Omental fat pad (tissue), 4 donors: Measurements from ENCODE around the gene GATAD2B. TPM values are rescaled to one million over a fixed set of nuclear protein-coding genes. Genes with fewer than 3 reads are reported as not detected.
A peak's percentile ranks its signal among the peaks of the same experiment; 100 is the strongest.

ENCODE experiments used
- ATAC-seq: fragments of 150-250 bp; one replicate; pipeline ENCODE4 v1.9.1; 2016; ENCODE audit warnings: mild to moderate bottlenecking, moderate library complexity; ENCODE audit not compliant: low FRiP score
- DNase-seq: peaks from one replicate; pipeline ENCODE4 v3.0.0-alpha.2; 2019; ENCODE audit warnings: low spot score
- CTCF ChIP-seq, 3 donors: fragments of 450-650 bp; IDR thresholded peaks; one replicate each; pipeline ENCODE4 v1.5.1; 2016 to 2017; ENCODE audit warnings: antibody characterized with exemption in 3 of 3, mild to moderate bottlenecking in 3 of 3, moderate library complexity in 2 of 3
- total RNA-seq, 4 donors: library from RNA; depleted of rRNA; stranded (reverse); fragments of >200 nt; gene quantifications; one replicate each; pipeline ENCODE4 v1.1.0, GENCODE V29; 2016

Gene GATAD2B
- total RNA-seq, 4 donors from 2014 or later: 14.3 to 26.2 (median 17.8) TPM

GRCh38 chr1:153929981-153930948 lies 7.5 kb upstream of the GATAD2B start:
- no peak for TF ChIP-seq CTCF (IDR thresholded peaks at IDR 0.05)
- DNase-seq: no peak

GRCh38 chr1:153929426-153929825 lies 6.7 kb upstream of the GATAD2B start:
- ATAC-seq (no peak), DNase-seq (no peak)
- TF ChIP-seq CTCF (IDR thresholded peaks at IDR 0.05): no peak

More at GRCh38 chr1:153929981-153930948, 7.5 kb upstream of the GATAD2B start:
- no peak for ATAC-seq

DNA sequence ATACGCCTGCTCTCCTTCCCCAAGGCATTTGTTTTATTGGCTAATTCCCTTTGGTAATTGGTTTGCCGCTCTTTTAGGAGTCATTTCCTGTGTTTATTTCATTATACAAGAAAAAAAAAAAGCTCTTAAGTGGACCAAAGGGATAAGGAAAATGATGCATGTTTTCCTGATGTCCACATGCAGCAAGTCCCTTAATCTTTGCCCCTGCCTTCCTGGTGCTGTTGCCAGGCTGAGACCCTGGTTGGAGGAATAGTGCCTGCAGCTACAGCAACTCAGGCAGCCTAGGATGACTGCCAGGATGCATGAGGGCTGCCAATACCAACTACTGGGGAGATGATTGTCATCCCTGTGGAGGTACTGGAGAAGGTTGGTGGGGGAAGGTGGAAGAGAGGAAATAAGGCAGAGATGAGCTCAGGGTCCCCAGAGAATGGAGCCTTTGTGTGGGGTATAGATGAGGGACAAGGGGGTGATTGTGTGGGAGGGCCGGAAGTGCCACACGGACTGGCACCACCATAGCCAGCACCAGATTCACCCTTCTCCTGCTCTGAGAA lies 6.1 kb upstream of the GATAD2B start:
- no peak for ATAC-seq
- no peak for TF ChIP-seq CTCF (IDR thresholded peaks at IDR 0.05)

DNA sequence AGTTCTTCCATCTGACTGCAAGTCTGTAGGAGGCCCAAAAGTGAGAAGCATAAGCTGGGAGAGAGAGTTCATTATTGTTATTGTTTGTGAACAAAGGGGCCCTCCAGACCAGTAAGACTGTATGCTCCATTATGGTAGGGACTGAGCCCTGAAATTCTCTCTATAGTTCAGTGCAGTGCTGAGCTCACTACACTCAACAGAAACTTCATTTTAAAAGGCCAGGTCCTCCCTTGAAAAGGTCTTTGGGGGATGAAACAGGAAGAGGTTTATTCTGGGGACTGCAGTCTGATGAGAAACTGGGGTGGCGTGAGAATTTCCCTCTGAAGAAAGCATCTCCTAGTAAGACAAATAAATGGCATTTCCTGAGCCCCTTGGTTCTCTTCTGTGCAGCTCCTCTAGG lies 5.5 kb upstream of the GATAD2B start:
- no peak for TF ChIP-seq CTCF (IDR thresholded peaks at IDR 0.05)
- DNase-seq (no peak), ATAC-seq (no peak)

More for the DNA sequence above, 6.1 kb upstream of the GATAD2B start:
- no peak for DNase-seq

DNA sequence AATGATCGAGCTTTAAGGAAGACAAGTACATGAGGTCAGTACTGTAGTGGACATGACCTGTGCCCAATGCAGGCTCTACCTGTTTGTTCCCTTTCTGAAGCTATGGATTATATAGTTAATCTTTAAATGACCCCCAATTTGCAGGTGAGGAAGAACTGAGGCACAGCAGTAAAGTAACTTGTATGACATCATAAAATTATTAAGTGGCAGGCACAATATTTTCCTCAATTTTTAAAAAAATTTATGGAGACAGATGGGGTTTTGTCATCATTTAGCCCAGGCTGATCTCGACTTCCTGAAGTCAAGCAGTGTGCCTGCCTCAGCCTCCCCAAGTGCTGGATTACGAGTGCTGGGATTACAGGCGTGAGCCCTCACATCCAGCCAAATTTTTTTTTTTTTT lies 3.6 kb upstream of the GATAD2B start:
- no peak for TF ChIP-seq CTCF (IDR thresholded peaks at IDR 0.05)
- DNase-seq (no peak), ATAC-seq (no peak)

DNA sequence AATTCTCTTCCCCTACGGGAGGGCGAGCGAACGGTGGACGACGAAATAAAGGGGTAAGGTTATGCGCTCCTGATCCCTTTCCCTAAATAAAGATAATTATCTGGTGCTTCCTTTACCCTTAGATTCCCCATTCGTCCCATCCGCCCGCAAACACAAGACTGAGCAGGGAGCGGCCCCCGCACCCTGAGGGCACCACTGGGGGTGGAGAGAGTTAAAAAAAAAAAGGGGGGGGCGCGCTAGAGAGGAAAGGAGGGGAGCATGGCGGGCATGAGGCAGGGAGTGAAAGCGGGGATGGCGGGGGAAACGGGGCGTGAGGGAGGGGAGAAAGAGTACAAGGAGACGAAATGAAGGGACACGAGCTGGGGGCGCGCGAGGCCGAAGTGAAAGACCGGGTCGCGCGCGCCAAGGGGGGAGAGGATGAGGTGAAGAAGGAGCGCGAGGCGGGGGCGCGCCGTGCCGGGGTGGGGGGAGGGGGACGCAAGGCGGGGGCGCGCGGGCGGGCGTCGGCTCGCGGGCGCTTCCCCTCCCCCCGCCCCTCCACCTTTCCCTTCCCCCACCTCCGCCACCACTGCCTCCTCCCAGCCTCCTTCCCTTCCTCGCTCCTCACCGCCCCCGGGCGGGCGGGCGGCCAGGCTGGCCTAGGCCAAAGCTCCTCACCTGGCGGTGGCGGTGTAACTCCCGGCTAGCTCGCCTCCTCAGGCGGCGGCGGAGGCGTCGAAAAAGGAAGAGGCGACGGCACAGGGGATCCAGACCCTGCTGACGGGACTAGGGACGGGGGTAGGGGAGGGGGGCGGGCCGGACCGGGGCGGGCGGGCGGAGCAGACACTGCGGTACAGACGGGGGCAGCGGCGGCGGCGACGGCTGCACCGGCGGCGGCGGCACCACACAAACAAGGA lies 448 bp downstream of the GATAD2B start:
- TF ChIP-seq CTCF (IDR thresholded peaks at IDR 0.05): no peak
- DNase-seq (no peak), ATAC-seq (peak; percentile 20)
